HepG2 (cell line): ENCODE results near the gene SNAPIN. TPM values are rescaled to one million over a fixed set of nuclear protein-coding genes. Genes with fewer than 3 reads are reported as not detected.

Source experiments
- ATF6 ChIP-seq: sonication (generic); formaldehyde crosslinking; conservative IDR thresholded peaks from 2 replicates; pipeline ENCODE4 v1.4.0; 2020; ENCODE audit warnings: missing genetic modification reagents
- HNF1B ChIP-seq: sonication (generic); formaldehyde crosslinking; IDR thresholded peaks from 2 replicates; pipeline ENCODE4 v1.5.1; 2020; ENCODE audit warnings: mild to moderate bottlenecking, moderate library complexity, missing genetic modification reagents
- IKZF1 ChIP-seq: fragments of 450-650 bp; IDR thresholded peaks from 2 replicates; pipeline ENCODE4 v1.7.1; 2016
- JUN ChIP-seq: sonication (generic); formaldehyde crosslinking; IDR thresholded peaks from 2 replicates; pipeline ENCODE4 v1.4.0; 2020; ENCODE audit warnings: mild to moderate bottlenecking, missing genetic modification reagents
- KLF13 ChIP-seq: sonication (generic); formaldehyde crosslinking; IDR thresholded peaks from 2 replicates; pipeline ENCODE4 v1.4.0; 2020; ENCODE audit warnings: mild to moderate bottlenecking, missing genetic modification reagents
- MLXIP ChIP-seq: sonication (generic); formaldehyde crosslinking; IDR thresholded peaks from 2 replicates; pipeline ENCODE4 v1.9.0; 2021; ENCODE audit warnings: missing genetic modification reagents, borderline replicate concordance
- MTF2 ChIP-seq: sonication (generic); formaldehyde crosslinking; IDR thresholded peaks from 2 replicates; pipeline ENCODE4 v1.5.0; 2020; ENCODE audit warnings: missing genetic modification reagents, borderline replicate concordance
- MYNN ChIP-seq: sonication (generic); formaldehyde crosslinking; IDR thresholded peaks from 2 replicates; pipeline ENCODE4 v1.4.0; 2020; ENCODE audit warnings: mild to moderate bottlenecking, low read depth, missing genetic modification reagents
- RXRA ChIP-seq: sonication (generic); formaldehyde crosslinking; IDR thresholded peaks from 2 replicates; pipeline ENCODE4 v1.5.1; 2020; ENCODE audit warnings: missing genetic modification reagents
- SKI ChIP-seq: fragments of 450-650 bp; IDR thresholded peaks from one replicate; pipeline ENCODE4 v1.6.1; 2018; ENCODE audit warnings: mild to moderate bottlenecking; ENCODE audit not compliant: partially characterized antibody
- SRY ChIP-seq: sonication (generic); formaldehyde crosslinking; IDR thresholded peaks from 2 replicates; pipeline ENCODE4 v1.8.0; 2022; ENCODE audit warnings: mild to moderate bottlenecking, missing genetic modification reagents
- SUZ12 ChIP-seq: fragments of 150-350 bp; IDR thresholded peaks from 2 replicates; pipeline ENCODE4 v1.6.1; 2014; ENCODE audit warnings: low read depth, low read length
- THAP7 ChIP-seq: sonication (generic); formaldehyde crosslinking; IDR thresholded peaks from 2 replicates; pipeline ENCODE4 v1.8.1; 2023; ENCODE audit warnings: mild to moderate bottlenecking, missing genetic modification reagents
- XRCC5 ChIP-seq: fragments of 200-400 bp; formaldehyde crosslinking; optimal IDR thresholded peaks from 2 replicates; pipeline ENCODE3; 2017; ENCODE audit warnings: mild to moderate bottlenecking, low read length
- ZBTB42 ChIP-seq: sonication (generic); formaldehyde crosslinking; IDR thresholded peaks from 2 replicates; pipeline ENCODE4 v1.5.0; 2020; ENCODE audit warnings: mild to moderate bottlenecking, missing genetic modification reagents
- ZNF274 ChIP-seq: sonication (generic); formaldehyde crosslinking; IDR thresholded peaks from 2 replicates; pipeline ENCODE4 v1.5.1; 2020; ENCODE audit warnings: mild to moderate bottlenecking, missing genetic modification reagents
- ZNF281 ChIP-seq: sonication (generic); formaldehyde crosslinking; IDR thresholded peaks from 2 replicates; pipeline ENCODE4 v1.4.0; 2020; ENCODE audit warnings: missing genetic modification reagents, borderline replicate concordance
- ZNF317 ChIP-seq: sonication (generic); formaldehyde crosslinking; IDR thresholded peaks from 2 replicates; pipeline ENCODE4 v1.5.0; 2020; ENCODE audit warnings: mild to moderate bottlenecking, missing genetic modification reagents
- ZNF335 ChIP-seq: sonication (generic); formaldehyde crosslinking; IDR thresholded peaks from 2 replicates; pipeline ENCODE4 v1.4.0; 2020; ENCODE audit warnings: missing genetic modification reagents
- polyA plus RNA-seq, 8 experiments: library from polyadenylated mRNA; depleted of rRNA in 3 of 8; stranded (reverse) in 7 of 8; unstranded in 1 of 8; fragments of >200 nt; fragmentation: Illumina TruSeq in 4 of 8; extraction: Trizol in 4 of 8; gene quantifications; 2 replicates each; pipeline versions ENCODE4 v1.2.1 to v1.2.3, GENCODE V29; 2011 to 2016; ENCODE audit warnings: low read depth in 4 of 8, missing spikeins in 1 of 8, mixed read lengths in 1 of 8; ENCODE audit not compliant: insufficient read depth in 1 of 8
- total RNA-seq, 5 experiments: library from RNA; depleted of rRNA; stranded (reverse); fragments of >200 nt; fragmentation: Illumina TruSeq; extraction: Trizol; gene quantifications; 2 replicates each; pipeline ENCODE4 v1.2.3, GENCODE V29; 2016; ENCODE audit warnings: low read depth in 1 of 5

Gene SNAPIN
- total and polyA plus RNA-seq, 2 of the 13 experiments (the other 11 are each of a cell fraction or from before 2014, with no cell fraction given): 23.9 to 25.7 TPM

- TF ChIP-seq SRY (peak; percentile 85; the same call in 1 of the 2 replicates), SKI (peak; percentile 24), ATF6 (CRISPR knock-in tag) (no peak), XRCC5 (no peak), KLF13 (CRISPR knock-in tag) (no peak), MLXIP (CRISPR knock-in tag) (no peak), ZNF281 (peak; percentile 84), MTF2 (CRISPR knock-in tag) (no peak), HNF1B (peak; percentile 92), ZNF317 (CRISPR knock-in tag) (peak; percentile 55; the same call in 1 of the 2 replicates), SUZ12 (no peak), ZBTB42 (CRISPR knock-in tag) (peak; percentile 61; the same call in 1 of the 2 replicates), MYNN (no peak), THAP7 (peak; percentile 83; the same call in 1 of the 2 replicates), RXRA (CRISPR knock-in tag) (peak; percentile 67; the same call in 1 of the 2 replicates), IKZF1 (no peak), JUN (peak; percentile 79), ZNF274 (CRISPR knock-in tag) (peak; percentile 51; the same call in 1 of the 2 replicates), ZNF335 (CRISPR knock-in tag) (no peak)
Measured at GRCh38 chr1:153633754-153634665, 24.5 kb upstream of the SNAPIN start, which contains the start of gene CHTOP (continued).
